ENCODE results near the gene TMEM253.

TMEM253 gene

DNA sequence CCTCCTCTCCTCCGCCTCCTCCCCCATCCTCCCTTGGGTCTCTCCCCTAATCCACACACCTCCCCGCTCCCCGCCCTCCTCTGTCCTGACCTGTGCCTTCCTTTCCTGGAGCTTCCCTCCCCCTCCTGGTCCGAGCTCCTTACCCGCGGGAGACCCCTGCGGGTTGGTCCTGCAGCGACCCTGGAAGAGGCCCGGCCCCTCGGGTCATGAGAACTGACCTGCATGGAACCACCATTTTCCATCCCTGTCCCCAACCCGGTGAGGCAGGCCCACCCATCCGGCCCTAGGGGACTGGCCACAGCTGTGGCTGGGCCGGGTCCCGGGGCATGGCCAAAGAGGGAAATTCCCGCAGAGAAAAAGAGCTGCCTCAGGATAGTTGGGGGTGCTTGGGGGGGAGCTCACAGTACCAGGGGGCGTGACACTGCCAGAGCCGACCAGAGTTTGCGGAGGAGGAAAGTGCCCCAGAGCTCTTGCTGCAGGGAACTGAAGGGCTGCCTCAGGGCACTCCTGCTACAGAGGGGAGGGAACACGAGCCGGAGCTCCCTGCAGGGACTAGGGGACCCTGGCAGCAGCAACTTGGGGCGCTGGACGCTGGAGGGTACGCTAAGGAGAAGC lies 30.1 kb upstream of the TMEM253 start:
- no peak for DNase-seq (ENCODE audit: low read depth in 2 of 2, low spot score in 1 of 2)

DNA sequence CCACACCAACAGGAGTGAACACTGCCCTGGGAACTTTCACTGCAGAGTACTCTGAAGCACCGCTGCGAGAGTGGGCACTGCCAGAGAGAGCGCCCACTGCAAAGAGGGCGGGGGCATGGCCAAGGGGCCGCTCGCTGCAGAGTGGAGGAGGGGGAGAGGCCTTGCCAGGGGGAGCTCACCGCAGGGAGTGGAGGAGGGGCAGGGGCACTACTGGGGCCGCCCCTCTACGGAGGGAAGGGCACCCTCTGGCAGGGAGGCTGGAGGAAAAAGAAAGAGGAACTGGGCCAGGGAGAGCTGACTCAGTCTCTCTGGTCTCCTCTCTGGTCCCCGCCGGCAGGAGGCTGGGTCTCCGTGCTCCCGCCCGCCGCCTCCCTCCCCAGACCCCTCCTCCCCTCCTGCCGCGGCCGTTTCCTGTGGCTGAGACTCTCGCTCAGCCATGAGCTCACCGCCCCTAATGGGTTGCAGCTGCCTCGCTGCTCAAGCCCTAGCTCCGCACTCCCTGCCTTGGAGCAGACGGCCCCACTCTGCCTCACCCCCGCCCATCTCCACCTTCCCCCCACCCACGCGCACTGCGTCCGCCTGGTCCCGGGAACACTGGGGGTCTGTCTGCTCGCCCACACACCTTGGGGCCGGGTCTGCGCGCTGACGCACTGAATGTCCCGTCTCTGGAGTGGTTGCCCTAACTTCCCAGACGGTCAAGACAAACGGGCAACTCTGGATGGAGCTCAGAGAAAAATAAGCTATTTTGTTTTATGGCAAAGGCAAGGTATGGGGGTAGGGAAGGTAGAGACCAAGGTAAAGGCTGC lies 29.4 kb upstream of the TMEM253 start:
- no peak for DNase-seq (ENCODE audit: low read depth in 2 of 2, low spot score in 1 of 2)

DNA sequence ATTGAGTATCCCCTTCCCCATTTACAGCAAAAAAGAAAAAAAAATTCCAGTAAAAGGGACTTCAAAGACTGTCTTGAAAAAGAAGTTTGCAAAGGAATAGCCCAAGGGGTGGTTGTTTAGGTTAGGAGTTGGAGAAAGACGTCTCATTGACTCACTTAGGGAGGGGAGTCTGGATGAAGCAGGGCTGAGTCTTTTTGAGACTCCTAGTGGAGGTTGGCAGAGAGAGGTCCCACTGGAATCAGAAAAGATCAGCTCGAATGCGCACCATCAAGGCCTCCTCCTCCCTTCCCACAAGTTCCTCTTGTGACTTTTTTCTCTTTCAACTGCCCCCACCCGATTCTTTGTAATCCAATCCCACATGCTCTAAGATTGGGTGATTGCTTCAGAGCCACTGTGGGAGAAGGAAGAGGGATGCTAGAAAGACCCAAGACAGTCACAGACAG lies 28.8 kb upstream of the TMEM253 start:
- no peak for DNase-seq (ENCODE audit: low read depth in 2 of 2, low spot score in 1 of 2)

DNA sequence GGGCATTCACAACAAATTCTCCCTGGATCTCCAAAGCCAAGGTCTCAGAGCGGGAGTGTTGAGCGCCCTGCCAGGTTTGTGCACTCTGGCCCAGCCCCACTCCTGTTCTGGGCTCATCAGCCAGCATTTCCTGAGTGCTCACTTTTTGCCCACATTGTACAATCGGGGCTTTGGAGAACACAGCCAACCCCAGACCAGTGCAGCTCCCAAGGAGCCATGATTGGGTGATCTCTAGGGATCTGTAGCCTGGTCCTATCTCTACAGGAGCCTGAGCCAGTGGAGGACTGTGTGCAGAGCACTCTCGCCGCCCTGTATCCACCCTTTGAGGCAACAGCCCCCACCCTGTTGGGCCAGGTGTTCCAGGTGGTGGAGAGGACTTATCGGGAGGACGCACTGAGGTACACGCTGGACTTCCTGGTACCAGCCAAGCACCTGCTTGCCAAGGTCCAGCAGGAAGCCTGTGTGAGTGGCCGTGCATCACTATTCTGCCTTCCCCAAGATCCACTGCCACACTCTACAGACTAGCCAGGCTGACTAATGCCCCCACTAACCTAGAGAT lies 28.0 kb upstream of the TMEM253 start:
- DNase-seq (ENCODE audit: low read depth in 2 of 2, low spot score in 1 of 2) = no peak

DNA sequence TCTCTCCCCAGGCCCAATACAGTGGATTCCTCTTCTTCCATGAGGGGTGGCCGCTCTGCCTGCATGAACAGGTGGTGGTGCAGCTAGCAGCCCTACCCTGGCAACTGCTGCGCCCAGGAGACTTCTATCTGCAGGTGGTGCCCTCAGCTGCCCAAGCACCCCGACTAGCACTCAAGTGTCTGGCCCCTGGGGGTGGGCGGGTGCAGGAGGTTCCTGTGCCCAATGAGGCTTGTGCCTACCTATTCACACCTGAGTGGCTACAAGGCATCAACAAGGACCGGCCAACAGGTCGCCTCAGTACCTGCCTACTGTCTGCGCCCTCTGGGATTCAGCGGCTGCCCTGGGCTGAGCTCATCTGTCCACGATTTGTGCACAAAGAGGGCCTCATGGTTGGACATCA lies 26.9 kb upstream of the TMEM253 start:
- no peak for DNase-seq (ENCODE audit: low read depth in 2 of 2, low spot score in 1 of 2)

DNA sequence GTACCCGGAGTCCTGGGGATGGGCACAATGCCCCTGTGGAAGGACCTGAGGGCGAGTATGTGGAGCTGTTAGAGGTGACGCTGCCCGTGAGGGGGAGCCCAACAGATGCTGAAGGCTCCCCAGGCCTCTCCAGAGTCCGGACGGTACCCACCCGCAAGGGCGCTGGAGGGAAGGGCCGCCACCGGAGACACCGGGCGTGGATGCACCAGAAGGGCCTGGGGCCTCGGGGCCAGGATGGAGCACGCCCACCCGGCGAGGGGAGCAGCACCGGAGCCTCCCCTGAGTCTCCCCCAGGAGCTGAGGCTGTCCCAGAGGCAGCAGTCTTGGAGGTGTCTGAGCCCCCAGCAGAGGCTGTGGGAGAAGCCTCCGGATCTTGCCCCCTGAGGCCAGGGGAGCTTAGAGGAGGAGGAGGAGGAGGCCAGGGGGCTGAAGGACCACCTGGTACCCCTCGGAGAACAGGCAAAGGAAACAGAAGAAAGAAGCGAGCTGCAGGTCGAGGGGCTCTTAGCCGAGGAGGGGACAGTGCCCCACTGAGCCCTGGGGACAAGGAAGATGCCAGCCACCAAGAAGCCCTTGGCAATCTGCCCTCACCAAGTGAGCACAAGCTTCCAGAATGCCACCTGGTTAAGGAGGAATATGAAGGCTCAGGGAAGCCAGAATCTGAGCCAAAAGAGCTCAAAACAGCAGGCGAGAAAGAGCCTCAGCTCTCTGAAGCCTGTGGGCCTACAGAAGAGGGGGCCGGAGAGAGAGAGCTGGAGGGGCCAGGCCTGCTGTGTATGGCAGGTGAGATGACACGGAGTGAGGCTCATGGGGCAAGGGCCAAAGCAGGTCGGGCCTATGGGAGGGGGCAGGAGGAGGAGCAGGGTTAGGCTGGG lies 26.2 kb upstream of the TMEM253 start:
- DNase-seq (ENCODE audit: low read depth in 2 of 2, low spot score in 1 of 2) = no peak

DNA sequence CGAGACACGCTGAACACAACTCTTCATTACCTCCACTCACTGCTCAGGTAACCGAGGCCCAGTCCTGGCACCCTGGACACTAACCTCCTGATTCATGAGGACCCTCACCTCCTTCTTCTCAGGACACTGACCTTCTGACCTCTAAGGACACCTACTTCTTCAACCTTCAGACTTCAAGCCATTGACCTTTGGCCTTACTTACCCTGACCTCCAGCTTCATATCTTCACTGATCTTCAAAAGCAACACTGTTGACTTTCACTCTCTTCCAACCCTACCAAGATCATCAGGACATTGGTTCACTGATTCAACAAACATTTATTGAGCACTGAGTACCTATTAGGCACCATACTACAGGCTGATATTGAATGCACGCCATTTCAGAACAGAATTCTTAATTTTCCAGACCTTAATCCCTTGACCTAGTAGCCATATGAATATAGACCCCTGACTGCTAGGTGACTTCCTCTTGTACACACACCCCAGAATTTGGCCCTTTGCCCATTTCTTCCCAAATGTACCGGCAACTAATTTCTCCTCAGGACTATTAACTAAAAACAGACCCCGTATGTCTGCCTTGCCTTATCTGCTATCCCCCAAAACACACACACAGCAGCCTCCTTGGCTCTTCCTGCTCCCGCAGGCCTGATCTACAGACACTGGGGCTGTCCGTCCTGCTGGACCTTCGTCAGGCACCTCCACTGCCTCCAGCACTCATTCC lies 25.0 kb upstream of the TMEM253 start:
- no peak for DNase-seq (ENCODE audit: low read depth in 2 of 2, low spot score in 1 of 2)

DNA sequence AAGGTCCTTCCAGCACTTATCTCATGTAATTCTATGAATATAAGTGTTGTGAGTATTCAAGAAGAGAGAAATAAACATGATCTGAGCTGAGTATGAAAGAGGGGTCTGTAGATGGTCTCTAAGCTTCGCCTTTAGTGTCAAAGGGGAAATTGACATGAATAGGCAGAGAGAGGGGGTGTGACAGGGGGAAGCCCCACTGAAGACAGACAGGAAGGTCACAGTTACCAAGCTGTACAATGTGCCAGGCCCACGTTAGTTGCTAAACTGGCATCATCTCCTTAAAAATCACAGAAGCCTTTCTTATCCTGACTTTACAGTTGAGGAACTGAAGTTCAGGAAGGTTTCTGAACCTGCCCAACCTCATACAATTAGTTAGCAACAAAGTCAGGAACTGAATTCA lies 23.2 kb upstream of the TMEM253 start:
- no peak for DNase-seq (ENCODE audit: low read depth in 2 of 2, low spot score in 1 of 2)

DNA sequence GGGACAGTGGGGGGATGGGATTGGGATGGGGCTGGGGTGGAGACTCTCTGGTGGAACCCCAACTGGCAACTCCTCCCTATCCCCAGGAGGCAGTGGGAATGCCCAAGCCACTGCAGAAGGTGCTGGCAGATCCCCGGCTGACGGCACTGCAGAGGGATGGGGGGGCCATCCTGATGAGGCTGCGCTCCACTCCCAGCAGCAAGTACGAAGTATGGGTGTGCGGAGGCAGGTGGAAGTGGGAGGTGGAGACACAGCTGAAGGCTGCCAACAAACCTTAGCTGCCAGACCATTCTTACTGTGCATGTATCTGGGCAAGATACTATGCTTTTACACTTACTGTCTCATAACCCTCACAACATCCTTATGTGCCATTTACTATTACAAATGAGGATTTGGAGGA lies 22.6 kb upstream of the TMEM253 start:
- no peak for DNase-seq (ENCODE audit: low read depth in 2 of 2, low spot score in 1 of 2)

DNA sequence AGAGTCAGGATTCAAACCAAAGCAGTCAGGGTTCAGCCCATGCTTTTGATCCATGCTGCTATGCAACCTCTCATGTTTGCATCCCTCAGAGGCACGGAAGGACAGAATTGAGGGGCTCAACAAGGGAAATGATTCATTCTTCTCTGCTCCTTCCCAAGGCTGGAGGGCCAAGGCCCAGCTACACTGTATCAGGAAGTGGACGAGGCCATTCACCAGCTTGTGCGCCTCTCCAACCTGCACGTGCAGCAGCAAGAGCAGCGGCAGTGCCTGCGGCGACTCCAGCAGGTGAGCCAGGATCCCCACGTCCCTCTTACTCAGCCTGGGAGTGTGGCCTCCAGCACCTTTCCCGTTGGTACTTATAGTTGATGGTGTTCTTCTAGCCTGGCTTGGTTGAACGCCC lies 22.1 kb upstream of the TMEM253 start:
- no peak for DNase-seq (ENCODE audit: low read depth in 2 of 2, low spot score in 1 of 2)

DNA sequence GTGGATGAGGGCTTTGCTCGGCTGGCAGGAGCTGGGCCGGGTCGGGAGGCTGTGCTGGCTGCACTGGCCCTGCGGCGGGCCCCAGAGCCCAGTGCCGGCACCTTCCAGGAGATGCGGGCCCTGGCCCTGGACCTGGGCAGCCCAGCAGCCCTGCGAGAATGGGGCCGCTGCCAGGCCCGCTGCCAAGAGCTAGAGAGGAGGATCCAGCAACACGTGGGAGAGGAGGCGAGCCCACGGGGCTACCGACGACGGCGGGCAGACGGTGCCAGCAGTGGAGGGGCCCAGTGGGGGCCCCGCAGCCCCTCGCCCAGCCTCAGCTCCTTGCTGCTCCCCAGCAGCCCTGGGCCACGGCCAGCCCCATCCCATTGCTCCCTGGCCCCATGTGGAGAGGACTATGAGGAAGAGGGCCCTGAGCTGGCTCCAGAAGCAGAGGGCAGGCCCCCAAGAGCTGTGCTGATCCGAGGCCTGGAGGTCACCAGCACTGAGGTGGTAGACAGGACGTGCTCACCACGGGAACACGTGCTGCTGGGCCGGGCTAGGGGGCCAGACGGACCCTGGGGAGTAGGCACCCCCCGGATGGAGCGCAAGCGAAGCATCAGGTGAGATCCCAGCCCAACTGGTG lies 19.2 kb upstream of the TMEM253 start:
- DNase-seq (ENCODE audit: low read depth in 2 of 2, low spot score in 1 of 2) = no peak

DNA sequence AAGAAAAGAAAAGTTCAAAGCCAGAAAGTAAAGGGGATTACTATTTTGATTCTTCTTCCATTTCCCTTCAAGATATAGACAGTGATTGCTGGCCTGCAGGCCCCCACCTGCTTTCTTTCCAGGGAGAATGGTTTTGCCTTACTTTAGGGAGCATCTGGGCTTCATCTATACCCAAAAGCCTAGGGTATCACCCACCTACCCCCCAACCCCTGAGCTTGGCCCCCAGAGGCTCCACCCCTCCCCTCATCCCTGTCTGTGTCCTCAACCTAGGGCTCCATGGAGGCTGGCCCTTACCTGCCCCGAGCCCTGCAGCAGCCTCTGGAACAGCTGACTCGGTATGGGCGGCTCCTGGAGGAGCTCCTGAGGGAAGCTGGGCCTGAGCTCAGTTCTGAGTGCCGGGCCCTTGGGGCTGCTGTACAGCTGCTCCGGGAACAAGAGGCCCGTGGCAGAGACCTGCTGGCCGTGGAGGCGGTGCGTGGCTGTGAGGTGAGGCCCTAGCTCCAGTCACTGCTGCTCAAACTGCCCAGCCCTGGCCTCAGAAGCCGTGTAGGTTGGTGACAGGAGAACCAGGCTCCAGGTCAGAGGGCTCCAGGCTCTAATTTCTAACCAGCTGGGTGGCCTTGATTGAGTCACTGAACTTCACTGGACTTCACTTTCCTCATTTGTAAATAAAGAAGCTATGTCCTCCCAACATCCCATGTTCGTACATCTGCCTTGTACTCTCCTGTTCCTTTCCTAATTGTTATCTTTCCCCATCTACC lies 17.1 kb upstream of the TMEM253 start:
- no peak for DNase-seq (ENCODE audit: low read depth in 2 of 2, low spot score in 1 of 2)

DNA sequence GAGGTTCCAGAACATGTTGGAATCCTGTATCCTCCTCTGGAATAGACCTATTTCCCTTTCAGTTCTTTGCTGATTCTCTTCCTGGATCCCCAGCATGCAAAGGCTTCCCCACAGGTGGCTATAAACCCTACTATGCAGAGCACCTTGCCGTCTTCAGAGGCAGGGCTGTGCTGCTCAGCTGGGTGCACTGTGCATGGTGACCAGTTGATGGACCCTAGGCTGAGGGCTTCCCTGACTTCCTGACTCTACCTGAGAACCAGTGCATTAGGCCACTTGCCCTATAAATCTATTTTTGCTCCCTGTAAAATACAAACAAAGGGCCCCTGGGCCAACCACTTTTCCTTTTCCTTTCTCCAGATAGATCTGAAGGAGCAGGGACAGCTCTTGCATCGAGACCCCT lies 16.5 kb upstream of the TMEM253 start:
- no peak for DNase-seq (ENCODE audit: low read depth in 2 of 2, low spot score in 1 of 2)

DNA sequence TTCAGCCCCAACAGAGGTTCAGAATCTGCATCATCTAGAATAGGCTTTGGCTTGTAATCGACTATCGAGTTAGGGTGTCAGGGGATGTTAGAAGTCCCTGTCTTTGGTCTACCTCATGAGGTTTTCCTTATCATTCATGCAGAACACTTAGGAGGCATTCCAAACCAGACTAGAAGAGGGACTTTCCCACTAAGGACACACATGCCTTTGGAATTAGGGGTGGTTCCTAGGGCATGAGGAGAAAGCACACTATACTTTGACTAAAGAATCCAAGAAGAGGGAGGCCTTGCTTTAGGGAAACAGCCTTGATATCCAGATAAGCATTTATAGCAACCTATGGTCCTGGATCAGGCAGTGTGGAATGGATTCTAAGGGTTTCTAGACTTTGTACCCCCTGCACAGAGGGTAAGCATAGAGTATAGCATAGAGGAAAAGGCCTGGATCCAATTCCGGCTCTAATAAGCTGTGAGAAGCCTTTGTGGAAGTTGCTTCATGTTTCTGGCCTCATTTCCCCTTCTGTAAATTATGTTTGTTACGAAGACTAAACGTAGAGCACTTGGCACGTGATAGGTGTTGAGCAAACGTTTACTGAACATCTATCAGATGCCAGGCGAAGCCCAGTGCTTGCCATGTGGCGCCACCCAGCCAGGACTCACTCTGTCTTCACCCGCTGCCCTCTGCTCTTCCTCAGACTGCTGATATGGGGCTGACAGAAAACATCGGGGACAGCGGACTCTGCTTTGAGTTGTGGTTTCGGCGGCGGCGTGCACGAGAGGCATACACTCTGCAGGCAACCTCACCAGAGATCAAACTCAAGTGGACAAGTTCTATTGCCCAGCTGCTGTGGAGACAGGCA lies 15.6 kb upstream of the TMEM253 start:
- no peak for DNase-seq (ENCODE audit: low read depth in 2 of 2, low spot score in 1 of 2)

DNA sequence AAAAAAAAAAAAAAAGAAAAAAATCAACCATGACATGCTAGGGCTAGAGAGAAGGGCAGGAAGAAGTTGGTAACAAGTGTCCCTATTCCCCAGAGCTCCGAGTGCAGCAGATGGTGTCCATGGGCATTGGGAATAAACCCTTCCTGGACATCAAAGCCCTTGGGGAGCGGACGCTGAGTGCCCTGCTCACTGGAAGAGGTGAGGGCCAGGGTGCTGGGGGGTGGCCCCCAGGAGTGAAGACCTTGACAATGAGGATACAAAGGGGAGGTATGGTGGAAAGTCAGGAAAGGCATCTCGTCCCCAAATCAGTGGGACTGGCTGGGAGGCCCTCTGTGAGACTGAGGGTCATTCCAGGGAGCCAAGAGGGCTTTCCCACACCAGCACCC lies 14.0 kb upstream of the TMEM253 start:
- no peak for DNase-seq (ENCODE audit: low read depth in 2 of 2, low spot score in 1 of 2)

DNA sequence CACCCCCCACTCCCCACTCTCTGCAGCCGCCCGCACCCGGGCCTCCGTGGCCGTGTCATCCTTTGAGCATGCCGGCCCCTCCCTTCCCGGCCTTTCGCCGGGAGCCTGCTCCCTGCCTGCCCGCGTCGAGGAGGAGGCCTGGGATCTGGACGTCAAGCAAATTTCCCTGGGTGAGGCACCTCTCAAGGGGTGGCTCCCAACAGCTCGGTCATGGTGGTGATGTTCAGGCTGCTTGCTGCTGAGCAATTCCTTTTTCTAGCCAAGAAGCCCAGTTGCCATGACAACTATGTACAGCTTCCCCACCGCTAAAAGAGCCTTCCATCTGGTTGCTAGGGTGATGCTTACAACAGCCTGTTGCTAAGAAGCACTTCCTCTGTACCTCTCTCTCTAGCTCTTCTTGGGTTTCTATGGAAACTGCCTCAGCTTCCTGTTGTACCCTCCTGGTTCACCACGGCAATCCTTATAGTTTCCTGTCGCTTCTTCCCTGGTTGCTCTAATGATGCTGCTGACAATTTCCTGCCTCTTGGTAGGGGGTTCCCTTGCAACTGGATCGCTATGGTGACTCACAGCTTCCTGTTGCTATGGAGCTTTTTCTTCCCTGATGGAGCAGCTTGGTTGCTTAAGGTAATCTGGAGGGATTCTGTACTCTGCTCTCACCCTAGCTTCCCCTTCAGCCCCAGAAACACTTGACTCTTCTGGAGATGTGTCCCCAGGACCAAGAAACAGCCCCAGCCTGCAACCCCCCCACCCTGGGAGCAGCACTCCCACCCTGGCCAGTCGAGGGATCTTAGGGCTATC lies 13.4 kb upstream of the TMEM253 start:
- no peak for DNase-seq (ENCODE audit: low read depth in 2 of 2, low spot score in 1 of 2)

DNA sequence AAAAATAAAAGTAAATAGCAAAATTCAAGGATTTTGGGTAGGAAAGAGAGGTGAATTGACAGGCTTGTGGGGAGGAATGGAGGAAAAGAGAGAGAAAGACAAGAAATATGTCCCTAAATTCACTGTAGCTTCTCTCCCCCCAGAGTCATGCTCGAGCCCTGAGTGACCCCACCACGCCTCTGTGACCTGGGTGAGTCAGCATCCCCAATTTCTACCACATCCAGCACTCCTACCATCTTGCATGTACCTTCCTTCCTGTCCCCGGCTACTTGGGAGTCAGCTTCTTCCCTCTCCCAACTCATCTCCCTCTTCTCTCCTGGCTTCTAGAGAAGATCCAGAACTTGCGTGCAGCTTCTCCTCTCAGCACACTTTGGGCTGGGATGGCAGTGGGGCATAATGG lies 12.2 kb upstream of the TMEM253 start:
- no peak for DNase-seq (ENCODE audit: low read depth in 2 of 2, low spot score in 1 of 2)

DNA sequence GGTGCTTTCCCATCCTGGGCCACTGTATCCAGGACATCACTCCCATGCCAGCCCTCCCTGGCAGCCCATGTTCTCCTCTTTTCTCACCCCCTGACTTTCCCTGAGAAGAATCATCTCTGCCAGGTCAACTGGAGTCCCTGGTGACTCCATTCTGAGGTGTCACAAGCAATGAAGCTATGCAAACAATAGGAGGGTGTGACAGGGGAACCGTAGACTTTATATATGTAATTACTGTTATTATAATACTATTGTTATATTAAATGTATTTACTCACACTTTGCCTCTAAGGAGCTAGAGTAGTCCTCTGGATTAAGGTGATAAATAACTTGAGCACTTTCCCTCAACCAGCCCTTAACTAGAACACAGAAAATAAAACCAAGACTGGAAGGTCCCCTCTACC lies 11.6 kb upstream of the TMEM253 start:
- no peak for DNase-seq (ENCODE audit: low read depth in 2 of 2, low spot score in 1 of 2)

Measured in stimulated activated CD8-positive, alpha-beta memory T cell treated with anti-CD3 and anti-CD28 coated beads, Interleukin-4, amount 100 ng/mL, for 1 hour (primary cell).